ENCODE data around the gene ASPSCR1. TPM values are rescaled to one million over a fixed set of nuclear protein-coding genes. Genes with fewer than 3 reads are reported as not detected.

Gene ASPSCR1
- total and polyA plus RNA-seq, 2 of the 13 experiments (the other 11 are each of a cell fraction or from before 2014, with no cell fraction given), result 274 to 314 TPM

DNA sequence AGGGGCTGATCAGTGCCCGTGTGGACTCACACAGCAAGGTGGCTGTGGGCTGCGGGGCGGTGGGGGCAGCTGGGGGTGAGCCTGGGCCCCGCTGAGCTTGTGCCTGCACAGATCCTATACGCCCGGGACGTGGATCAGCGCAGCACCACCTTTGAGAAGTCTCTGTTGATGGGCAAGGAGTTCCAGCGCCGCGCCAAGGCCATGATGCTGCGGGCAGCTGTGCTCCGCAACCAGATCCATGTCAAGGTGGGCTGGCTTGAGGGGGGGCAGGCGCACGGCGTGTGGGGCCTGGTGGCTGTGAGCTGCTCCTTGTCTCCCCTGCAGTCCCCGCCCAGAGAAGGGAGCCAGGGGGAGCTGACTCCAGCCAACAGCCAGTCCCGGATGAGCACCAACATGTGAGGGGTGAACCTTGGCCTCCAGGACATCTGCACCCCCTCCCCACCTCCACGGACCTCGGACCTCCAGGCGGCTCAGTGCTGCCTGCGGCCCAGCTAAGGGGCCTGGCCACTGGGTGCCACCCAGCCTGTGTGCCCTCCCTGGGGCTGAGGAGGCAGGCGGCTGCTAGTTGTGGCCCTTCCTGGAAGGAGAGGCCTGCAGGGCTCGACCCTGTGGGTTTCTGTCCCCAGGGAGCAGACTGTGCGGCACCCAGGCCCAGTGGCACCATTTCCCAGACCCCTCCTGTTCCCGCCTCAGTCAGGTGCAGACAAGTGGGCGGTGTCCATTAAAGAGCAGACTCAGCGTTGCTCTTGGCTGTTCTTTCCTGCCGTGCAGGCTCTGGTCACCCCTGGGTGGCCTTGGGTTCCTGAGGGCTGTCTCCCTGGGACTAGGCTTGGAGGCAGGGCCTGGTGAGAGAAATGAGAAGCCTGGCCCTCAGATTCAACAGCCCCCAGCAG is 79.5 kb downstream of the ASPSCR1 start (continued):
- TF ChIP-seq, protein P1, sequence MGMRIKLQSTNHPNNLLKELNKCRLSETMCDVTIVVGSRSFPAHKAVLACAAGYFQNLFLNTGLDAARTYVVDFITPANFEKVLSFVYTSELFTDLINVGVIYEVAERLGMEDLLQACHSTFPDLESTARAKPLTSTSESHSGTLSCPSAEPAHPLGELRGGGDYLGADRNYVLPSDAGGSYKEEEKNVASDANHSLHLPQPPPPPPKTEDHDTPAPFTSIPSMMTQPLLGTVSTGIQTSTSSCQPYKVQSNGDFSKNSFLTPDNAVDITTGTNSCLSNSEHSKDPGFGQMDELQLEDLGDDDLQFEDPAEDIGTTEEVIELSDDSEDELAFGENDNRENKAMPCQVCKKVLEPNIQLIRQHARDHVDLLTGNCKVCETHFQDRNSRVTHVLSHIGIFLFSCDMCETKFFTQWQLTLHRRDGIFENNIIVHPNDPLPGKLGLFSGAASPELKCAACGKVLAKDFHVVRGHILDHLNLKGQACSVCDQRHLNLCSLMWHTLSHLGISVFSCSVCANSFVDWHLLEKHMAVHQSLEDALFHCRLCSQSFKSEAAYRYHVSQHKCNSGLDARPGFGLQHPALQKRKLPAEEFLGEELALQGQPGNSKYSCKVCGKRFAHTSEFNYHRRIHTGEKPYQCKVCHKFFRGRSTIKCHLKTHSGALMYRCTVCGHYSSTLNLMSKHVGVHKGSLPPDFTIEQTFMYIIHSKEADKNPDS (CRISPR knock-in tag; IDR thresholded peaks at IDR 0.05), result 0 out of 2 replicates have a peak, but pooled peaks have one; percentile 33
- no peak for TF ChIP-seq NONO (IDR thresholded peaks at IDR 0.05)
- TF ChIP-seq NONO (CRISPR knock-in tag; conservative IDR thresholded peaks at IDR 0.05), result peak; percentile 97
- TF ChIP-seq GZF1 (CRISPR knock-in tag; IDR thresholded peaks at IDR 0.05), result 0 out of 2 replicates have a peak, but pooled peaks have one; percentile 20
- no peak for TF ChIP-seq RAD51 (IDR thresholded peaks at IDR 0.05; ENCODE audit: borderline replicate concordance)
- no peak for TF ChIP-seq PHF20 (CRISPR knock-in tag; IDR thresholded peaks at IDR 0.05)
- no peak; the same call in 1 of the 2 replicates for TF ChIP-seq DR1 (CRISPR knock-in tag; IDR thresholded peaks at IDR 0.05)
- no peak for TF ChIP-seq TP53 (CRISPR knock-in tag; conservative IDR thresholded peaks at IDR 0.05)
- TF ChIP-seq ZNF577 (CRISPR knock-in tag; IDR thresholded peaks at IDR 0.05; ENCODE audit: borderline replicate concordance, low read depth), result no peak
- TF ChIP-seq ZNF205 (CRISPR knock-in tag; IDR thresholded peaks at IDR 0.05), result peak; percentile 78
- peak; percentile 35; the same call in 1 of the 2 replicates for TF ChIP-seq RNF2 (conservative IDR thresholded peaks at IDR 0.05; ENCODE audit: low read depth)
- TF ChIP-seq, protein P2, sequence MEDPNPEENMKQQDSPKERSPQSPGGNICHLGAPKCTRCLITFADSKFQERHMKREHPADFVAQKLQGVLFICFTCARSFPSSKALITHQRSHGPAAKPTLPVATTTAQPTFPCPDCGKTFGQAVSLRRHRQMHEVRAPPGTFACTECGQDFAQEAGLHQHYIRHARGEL (CRISPR knock-in tag; IDR thresholded peaks at IDR 0.05), result no peak
- TF ChIP-seq, protein P3, sequence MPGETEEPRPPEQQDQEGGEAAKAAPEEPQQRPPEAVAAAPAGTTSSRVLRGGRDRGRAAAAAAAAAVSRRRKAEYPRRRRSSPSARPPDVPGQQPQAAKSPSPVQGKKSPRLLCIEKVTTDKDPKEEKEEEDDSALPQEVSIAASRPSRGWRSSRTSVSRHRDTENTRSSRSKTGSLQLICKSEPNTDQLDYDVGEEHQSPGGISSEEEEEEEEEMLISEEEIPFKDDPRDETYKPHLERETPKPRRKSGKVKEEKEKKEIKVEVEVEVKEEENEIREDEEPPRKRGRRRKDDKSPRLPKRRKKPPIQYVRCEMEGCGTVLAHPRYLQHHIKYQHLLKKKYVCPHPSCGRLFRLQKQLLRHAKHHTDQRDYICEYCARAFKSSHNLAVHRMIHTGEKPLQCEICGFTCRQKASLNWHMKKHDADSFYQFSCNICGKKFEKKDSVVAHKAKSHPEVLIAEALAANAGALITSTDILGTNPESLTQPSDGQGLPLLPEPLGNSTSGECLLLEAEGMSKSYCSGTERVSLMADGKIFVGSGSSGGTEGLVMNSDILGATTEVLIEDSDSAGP (CRISPR knock-in tag; IDR thresholded peaks at IDR 0.05; ENCODE audit: borderline replicate concordance), result peak; percentile 98
- TF ChIP-seq HES4 (CRISPR knock-in tag; IDR thresholded peaks at IDR 0.05; ENCODE audit: borderline replicate concordance), result no peak
- TF ChIP-seq, protein P4, sequence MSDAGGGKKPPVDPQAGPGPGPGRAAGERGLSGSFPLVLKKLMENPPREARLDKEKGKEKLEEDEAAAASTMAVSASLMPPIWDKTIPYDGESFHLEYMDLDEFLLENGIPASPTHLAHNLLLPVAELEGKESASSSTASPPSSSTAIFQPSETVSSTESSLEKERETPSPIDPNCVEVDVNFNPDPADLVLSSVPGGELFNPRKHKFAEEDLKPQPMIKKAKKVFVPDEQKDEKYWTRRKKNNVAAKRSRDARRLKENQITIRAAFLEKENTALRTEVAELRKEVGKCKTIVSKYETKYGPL (CRISPR knock-in tag; IDR thresholded peaks at IDR 0.05), result no peak
- TF ChIP-seq, protein P5, sequence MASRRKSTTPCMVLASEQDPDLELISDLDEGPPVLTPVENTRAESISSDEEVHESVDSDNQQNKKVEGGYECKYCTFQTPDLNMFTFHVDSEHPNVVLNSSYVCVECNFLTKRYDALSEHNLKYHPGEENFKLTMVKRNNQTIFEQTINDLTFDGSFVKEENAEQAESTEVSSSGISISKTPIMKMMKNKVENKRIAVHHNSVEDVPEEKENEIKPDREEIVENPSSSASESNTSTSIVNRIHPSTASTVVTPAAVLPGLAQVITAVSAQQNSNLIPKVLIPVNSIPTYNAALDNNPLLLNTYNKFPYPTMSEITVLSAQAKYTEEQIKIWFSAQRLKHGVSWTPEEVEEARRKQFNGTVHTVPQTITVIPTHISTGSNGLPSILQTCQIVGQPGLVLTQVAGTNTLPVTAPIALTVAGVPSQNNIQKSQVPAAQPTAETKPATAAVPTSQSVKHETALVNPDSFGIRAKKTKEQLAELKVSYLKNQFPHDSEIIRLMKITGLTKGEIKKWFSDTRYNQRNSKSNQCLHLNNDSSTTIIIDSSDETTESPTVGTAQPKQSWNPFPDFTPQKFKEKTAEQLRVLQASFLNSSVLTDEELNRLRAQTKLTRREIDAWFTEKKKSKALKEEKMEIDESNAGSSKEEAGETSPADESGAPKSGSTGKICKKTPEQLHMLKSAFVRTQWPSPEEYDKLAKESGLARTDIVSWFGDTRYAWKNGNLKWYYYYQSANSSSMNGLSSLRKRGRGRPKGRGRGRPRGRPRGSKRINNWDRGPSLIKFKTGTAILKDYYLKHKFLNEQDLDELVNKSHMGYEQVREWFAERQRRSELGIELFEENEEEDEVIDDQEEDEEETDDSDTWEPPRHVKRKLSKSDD (CRISPR knock-in tag; IDR thresholded peaks at IDR 0.05; ENCODE audit: low read depth), result peak; percentile 80; the same call in 1 of the 2 replicates
- peak; percentile 24; the same call in 1 of the 2 replicates for TF ChIP-seq ZNF230 (CRISPR knock-in tag; IDR thresholded peaks at IDR 0.05)
